Activated T-helper 1 cell treated with anti-CD3 and anti-CD28 coated beads, Interleukin-12 subunit alpha, Interleukin-12 subunit beta, Interleukin-2, Interleukin-4 antibody, amounts not matched to agents 30 ng/mL and 10 ng/mL and 1 ng/mL, durations not matched to agents 14 hours and 24 hours and 36 hours (primary cell): ENCODE results near the gene KIF20A. TPM values are rescaled to one million over a fixed set of nuclear protein-coding genes. Genes with fewer than 3 reads are reported as not detected.
"Not testable (repeated sequence)": the region's sequence is repeated elsewhere in the genome, so short reads cannot be mapped to it uniquely, and the experiment has no call there.

Source experiments
- DNase-seq: peaks from one replicate; pipeline ENCODE4 v3.0.0; 2021; ENCODE audit warnings: low spot score
- H3K27ac Mint-ChIP-seq: one replicate; pipeline ENCODE4 v1.8.0; 2021; ENCODE audit warnings: mild to moderate bottlenecking, mixed read lengths
- H3K27me3 Mint-ChIP-seq: one replicate; pipeline ENCODE4 v1.8.0; 2022; ENCODE audit warnings: mild to moderate bottlenecking, moderate library complexity, mixed read lengths; ENCODE audit not compliant: insufficient read depth
- H3K36me3 Mint-ChIP-seq: one replicate; pipeline ENCODE4 v1.8.0; 2021; ENCODE audit warnings: low read depth, mixed read lengths
- H3K4me1 Mint-ChIP-seq: one replicate; pipeline ENCODE4 v1.8.0; 2021; ENCODE audit warnings: low read depth, mixed read lengths
- H3K4me3 Mint-ChIP-seq: one replicate; pipeline ENCODE4 v1.8.0; 2021; ENCODE audit warnings: mild to moderate bottlenecking, moderate library complexity, mixed read lengths
- H3K9me3 Mint-ChIP-seq: one replicate; pipeline ENCODE4 v1.8.0; 2021; ENCODE audit warnings: mixed read lengths
- intact Hi-C: fragments of 100-400 bp; cut with micrococcal nuclease; formaldehyde crosslinking; loops from one replicate; pipeline ENCODE4 v1.15.1; 2024
- total RNA-seq: library from RNA; stranded (reverse); gene quantifications from 2 replicates; pipeline ENCODE4 v1.2.3, GENCODE V29; 2022

KIF20A gene
- total RNA-seq, 1 donor from 2014 or later: 17.4 TPM

DNA sequence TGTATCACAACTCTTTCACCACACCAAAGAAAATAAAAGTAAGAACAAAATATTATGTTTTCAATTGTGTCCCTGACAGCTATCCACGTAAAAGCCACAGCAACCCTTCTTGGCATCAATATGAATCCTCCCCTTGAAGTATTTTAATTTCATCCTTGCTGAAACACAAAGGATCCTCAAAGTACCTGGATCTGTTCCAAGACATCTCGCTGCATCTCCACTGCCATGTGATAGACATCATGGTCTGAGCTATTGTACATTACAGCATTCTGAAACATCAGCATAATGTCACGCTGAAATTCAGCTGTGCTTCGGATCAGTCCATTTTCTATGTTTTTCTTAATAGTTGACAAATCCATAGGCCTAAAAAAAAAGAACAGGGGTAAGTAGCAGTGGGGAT lies 18.2 kb upstream of the KIF20A start:
- H3K9me3 Mint-ChIP-seq: no peaks in the 10 kb centered on the region
- H3K27ac Mint-ChIP-seq: no peak overlapping the region
- H3K36me3 Mint-ChIP-seq: peaks cover 58% of the 10 kb centered on the region
- H3K27me3 Mint-ChIP-seq: no peaks in the 10 kb centered on the region
- intact Hi-C loops: no loop called here
- no peak for DNase-seq
- H3K4me1 Mint-ChIP-seq: no peaks in the 10 kb centered on the region
- H3K4me3 Mint-ChIP-seq: no peak overlapping the region

DNA sequence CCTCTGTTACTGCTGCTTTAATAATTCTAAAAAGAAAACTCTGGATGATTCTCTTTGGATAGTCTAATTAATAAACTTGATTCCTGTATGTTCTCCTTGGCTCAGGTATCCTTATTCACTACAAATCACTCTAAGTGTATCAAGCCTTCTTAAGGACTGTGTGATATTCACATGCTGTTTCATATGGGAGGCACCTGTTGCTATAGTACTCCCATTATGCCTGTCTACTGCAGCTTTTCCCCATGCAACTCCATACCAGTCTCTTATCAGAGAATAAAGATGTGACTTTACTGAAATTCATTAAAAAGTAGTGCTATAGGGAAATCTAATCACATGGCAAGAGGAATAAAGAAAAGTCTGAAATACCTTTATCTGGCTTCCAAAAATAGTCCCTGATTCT lies 15.2 kb upstream of the KIF20A start:
- Mint-ChIP-seq H3K27me3 (no peaks in the 10 kb centered on the region), H3K4me1 (no peaks in the 10 kb centered on the region), H3K36me3 (peaks cover 74% of the 10 kb centered on the region), H3K9me3 (no peaks in the 10 kb centered on the region), H3K4me3 (no peak overlapping the region), H3K27ac (no peak overlapping the region)
- no peak for DNase-seq
- intact Hi-C loops: no loop called here

DNA sequence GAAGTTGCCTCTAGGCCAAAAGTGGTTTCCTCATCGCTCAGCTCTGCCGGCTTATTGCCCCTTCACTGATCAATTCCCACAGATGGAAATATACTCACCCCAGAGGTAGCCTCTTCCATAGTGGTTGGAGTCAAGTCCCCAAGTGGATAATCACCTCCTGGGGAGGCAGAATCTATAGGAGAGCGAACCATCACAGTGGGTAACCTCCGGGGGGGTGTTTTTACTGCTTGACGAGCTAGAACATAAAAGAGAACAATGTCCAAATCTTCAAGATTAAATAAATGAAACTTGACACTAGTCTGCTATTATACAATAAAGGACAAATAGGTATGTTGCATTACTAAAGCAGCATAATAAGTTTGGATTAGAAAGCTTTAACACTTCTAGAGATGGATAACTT lies 9.8 kb upstream of the KIF20A start:
- Mint-ChIP-seq H3K4me1 (peaks cover 6% of the 10 kb centered on the region), H3K9me3 (no peaks in the 10 kb centered on the region), H3K36me3 (peaks cover 68% of the 10 kb centered on the region), H3K27ac (no peak overlapping the region), H3K27me3 (no peaks in the 10 kb centered on the region), H3K4me3 (no peak overlapping the region)
- intact Hi-C loops: no loop called here
- DNase-seq: no peak

DNA sequence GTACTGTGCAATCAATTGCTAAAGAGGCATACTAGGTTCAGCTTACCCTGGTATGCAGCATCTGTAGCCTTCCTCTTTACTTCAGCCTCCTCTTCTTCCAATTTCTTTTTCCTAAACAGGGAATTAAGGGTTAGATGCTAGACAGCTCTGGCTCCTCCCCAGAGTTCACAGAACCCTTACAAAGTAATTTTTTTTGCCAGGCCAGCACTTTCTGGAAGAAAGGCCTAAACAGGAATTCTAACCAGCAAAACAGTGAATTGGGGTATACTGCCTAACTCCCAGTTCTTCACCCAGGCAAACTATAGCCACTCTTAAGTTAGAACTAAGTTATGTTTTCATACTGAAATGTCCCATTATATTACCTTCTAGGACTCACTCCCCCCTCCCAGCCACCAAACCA lies 8.6 kb upstream of the KIF20A start:
- Mint-ChIP-seq H3K9me3 (no peaks in the 10 kb centered on the region), H3K27ac (no peak overlapping the region), H3K27me3 (no peaks in the 10 kb centered on the region), H3K4me1 (peaks cover 6% of the 10 kb centered on the region), H3K4me3 (no peak overlapping the region), H3K36me3 (peaks cover 63% of the 10 kb centered on the region)
- DNase-seq: no peak
- intact Hi-C loops: no loop called here

DNA sequence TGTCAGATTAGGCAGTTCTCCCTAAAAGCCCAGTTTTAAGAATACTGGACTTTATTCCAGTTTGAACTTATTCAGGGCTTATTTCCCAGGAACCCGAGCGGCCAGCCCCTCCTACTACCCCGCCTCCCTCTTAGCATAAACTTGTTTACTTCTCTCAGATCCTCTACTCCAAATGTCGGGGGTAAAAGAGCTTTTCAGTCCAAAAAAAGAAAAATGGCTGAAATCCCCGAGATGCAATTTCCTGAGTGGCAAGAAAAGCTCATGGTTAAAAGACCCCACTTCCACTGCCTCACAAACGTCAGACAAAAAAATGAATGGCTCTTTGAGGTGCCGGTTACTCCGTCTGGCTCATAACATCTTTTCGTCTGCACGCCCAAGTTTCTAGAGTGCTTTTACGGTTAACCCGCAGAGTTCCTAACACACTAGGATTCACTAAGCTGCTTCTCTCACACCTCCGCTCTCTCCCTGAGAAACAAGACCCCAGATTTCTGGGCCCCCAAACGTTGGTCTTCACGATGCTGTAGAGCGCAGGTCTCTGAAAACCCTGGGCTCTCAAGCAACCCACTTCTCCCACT lies 884 bp upstream of the KIF20A start:
- peak; percentile 22 for DNase-seq
- H3K27ac Mint-ChIP-seq: no peak overlapping the region
- H3K9me3 Mint-ChIP-seq: no peaks in the 10 kb centered on the region
- no peak overlapping the region for H3K4me3 Mint-ChIP-seq
- peaks cover 15% of the 10 kb centered on the region for H3K4me1 Mint-ChIP-seq
- H3K27me3 Mint-ChIP-seq: no peaks in the 10 kb centered on the region
- peaks cover 29% of the 10 kb centered on the region for H3K36me3 Mint-ChIP-seq
- intact Hi-C loops: loop anchor here (1.0 to 2.0 kb wide), 10 partner anchors 35 to 397 kb away; partner anchors contain the start of genes CDC23, CDC25C, ETF1 and HSPA9

DNA sequence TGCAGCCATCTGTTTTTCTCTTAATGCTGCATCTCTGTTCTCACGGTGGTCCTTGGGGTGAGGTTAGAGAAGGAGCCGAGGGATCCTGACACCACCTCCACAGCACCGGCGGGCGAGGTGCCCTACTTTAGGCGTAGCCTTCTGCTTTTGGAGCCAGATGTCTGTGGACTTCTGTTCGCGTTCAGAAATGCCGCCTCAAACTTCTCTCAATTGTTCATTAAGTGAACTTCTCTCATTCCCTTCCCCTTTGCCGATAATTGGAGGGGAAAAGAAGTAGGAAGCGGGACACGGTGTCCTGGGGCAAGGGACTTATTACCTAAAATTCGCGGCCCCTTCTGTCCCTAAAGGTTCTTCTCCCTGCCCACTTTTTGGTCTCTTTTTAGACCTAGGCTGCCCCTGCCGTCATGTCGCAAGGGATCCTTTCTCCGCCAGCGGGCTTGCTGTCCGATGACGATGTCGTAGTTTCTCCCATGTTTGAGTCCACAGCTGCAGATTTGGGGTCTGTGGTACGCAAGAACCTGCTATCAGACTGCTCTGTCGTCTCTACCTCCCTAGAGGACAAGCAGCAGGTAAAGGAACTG lies 455 bp downstream of the KIF20A start:
- Mint-ChIP-seq H3K9me3 (no peaks in the 10 kb centered on the region), H3K4me1 (peaks cover 8% of the 10 kb centered on the region), H3K4me3 (no peak overlapping the region), H3K36me3 (peaks cover 35% of the 10 kb centered on the region), H3K27ac (no peak overlapping the region), H3K27me3 (no peaks in the 10 kb centered on the region)
- intact Hi-C loops: loop anchor here (2.0 kb wide), 1 partner anchor 313 kb away; no protein-coding TSS in a partner anchor
- DNase-seq: no peak

DNA sequence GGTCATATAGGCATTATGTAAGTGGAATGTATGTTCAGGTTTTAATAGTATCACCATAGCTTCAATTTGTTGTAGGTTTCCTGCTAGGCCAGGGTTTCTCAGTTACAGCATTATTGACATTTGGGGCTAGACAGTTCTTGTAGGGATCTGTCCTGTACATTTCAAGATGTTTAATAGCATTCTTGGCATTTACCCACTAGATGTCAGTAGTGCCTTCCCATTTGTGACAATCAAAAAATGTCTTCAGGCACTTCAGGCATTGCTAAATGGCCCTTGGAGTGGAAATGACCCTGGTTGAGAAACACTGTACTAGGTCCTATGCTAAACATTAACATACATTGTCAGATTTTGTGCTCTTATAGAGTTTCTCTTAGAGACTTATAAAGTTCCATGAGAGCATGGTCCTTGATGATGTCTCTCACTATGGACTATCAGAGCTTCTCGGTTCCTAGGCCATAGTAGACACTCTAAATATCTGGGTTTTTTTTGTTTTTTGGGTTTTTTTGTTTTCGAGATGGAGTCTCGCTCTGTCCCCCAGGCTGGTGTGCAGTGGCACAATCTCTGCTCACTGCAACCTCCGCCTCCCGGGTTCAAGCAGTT lies 1.4 kb downstream of the KIF20A start:
- Mint-ChIP-seq H3K27ac (peak overlapping the region; percentile 59), H3K27me3 (no peaks in the 10 kb centered on the region), H3K4me1 (peaks cover 8% of the 10 kb centered on the region), H3K9me3 (no peaks in the 10 kb centered on the region), H3K4me3 (no peak overlapping the region), H3K36me3 (peaks cover 39% of the 10 kb centered on the region)
- DNase-seq: peak; percentile 16
- intact Hi-C loops: loop anchor here (1.0 to 2.0 kb wide), 5 partner anchors 103 to 369 kb away; partner anchors contain the start of gene KDM3B

DNA sequence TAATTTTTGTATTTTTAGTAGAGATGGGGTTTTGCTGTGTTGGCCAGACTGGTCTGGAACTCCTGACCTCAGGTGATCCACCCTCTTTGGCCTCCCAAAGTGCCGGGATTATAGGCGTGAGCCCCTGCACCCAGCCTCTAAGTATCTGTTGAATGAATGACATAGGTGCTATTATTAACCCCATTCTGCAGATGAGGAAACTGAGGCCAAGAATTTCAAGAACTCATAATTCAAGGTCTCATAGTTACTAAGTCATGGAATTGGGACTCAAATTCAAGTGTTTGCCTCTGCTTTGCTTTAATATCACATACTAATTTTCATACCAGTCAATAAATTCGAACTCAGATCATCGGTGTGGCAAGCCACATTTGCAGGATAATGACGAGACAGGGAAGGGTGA lies 1.9 kb downstream of the KIF20A start:
- intact Hi-C loops: loop anchor here (1.0 to 2.0 kb wide), 5 partner anchors 102 to 368 kb away; partner anchors contain the start of gene KDM3B
- no peaks in the 10 kb centered on the region for H3K9me3 Mint-ChIP-seq
- peaks cover 40% of the 10 kb centered on the region for H3K36me3 Mint-ChIP-seq

DNA sequence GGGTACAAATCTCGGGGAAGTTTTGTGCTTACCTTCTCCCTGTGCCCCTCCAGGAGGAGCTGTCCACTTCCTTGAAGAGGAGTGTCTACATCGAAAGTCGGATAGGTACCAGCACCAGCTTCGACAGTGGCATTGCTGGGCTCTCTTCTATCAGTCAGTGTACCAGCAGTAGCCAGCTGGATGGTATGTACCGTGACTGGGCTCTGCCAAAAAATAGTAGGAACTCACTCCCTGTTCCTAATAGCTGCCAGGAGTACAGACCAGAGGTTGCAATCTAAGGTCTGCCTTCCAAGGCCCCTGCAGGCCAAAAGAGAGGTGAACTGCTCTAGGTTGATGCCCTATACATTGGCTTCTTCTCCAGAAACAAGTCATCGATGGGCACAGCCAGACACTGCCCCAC lies 3.9 kb downstream of the KIF20A start:
- Mint-ChIP-seq H3K27ac (no peak overlapping the region), H3K4me1 (peaks cover 8% of the 10 kb centered on the region), H3K9me3 (no peaks in the 10 kb centered on the region), H3K36me3 (peaks cover 52% of the 10 kb centered on the region), H3K4me3 (no peak overlapping the region), H3K27me3 (no peaks in the 10 kb centered on the region)
- no peak for DNase-seq
- intact Hi-C loops: no loop called here

More for the DNA sequence above, 1.9 kb downstream of the KIF20A start:
- H3K4me1 Mint-ChIP-seq: peaks cover 8% of the 10 kb centered on the region
- no peak overlapping the region for H3K27ac Mint-ChIP-seq
- H3K27me3 Mint-ChIP-seq: no peaks in the 10 kb centered on the region
- no peak for DNase-seq
- H3K4me3 Mint-ChIP-seq: no peak overlapping the region

DNA sequence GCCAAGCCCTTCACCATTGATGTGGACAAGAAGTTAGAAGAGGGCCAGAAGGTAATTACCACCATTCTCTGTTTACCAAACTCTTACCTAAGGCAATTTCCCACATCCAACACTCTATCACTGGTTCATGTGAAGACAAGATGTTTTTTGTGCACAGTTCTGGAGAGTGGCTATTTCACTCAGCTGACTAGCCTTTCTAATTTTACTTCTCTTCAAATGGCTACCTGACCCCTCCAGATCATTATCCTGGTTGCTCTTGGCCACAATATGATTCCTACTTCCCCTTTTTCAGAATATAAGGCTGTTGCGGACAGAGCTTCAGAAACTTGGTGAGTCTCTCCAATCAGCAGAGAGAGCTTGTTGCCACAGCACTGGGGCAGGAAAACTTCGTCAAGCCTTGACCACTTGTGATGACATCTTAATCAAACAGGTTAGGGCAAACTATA lies 7.1 kb downstream of the KIF20A start:
- Mint-ChIP-seq H3K27me3 (no peaks in the 10 kb centered on the region), H3K27ac (no peak overlapping the region), H3K9me3 (no peaks in the 10 kb centered on the region), H3K4me3 (no peak overlapping the region), H3K4me1 (peaks cover 5% of the 10 kb centered on the region), H3K36me3 (peaks cover 66% of the 10 kb centered on the region)
- intact Hi-C loops: no loop called here
- DNase-seq: no peak

DNA sequence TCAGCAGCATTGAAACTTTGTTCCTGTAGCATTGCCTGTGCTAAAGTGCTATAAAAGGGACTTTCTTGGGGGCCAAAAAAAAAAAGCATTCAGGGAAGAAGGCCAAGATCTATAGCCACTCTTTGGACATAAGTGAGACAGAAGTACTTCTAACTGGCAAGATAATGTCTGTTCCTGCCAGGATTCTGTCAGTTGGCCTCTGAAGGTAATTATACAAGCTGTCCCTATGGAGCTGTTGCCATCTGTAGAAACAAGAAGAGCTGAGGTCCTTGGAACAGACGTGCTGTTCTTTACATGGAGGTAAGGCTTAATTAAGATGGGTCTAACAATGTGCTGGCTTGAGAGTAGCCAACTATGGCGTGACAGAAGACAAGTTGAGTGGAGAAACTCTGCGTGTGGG lies 9.7 kb downstream of the KIF20A start:
- no peaks in the 10 kb centered on the region for H3K27me3 Mint-ChIP-seq
- H3K27ac Mint-ChIP-seq: no peak overlapping the region
- intact Hi-C loops: no loop called here

DNA sequence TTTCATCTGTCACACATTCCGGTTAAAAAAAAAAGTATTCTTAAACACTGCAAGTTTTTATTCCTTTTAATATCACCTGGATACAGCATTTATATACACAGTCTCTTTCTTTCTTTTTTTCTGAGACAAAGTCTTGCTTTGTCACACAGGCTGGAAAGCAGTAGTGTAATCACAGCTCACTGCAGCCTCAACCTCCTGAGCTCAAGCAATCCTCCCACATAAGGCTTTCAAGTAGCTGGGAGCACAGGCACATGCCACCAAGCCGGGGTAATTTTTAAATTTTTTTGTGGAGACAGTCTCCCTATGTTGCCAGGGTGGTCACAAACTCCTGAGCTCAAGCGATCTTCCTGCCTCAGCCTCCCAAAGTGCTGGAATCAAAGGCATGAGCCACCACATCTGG lies 13.9 kb downstream of the KIF20A start:
- no peak for DNase-seq
- Mint-ChIP-seq H3K27ac (no peak overlapping the region), H3K4me1 (no peaks in the 10 kb centered on the region), H3K27me3 (no peaks in the 10 kb centered on the region), H3K9me3 (no peaks in the 10 kb centered on the region), H3K4me3 (no peak overlapping the region), H3K36me3 (peaks cover 33% of the 10 kb centered on the region)
- intact Hi-C loops: no loop called here

More for the DNA sequence above, 9.7 kb downstream of the KIF20A start:
- Mint-ChIP-seq H3K4me1 (no peaks in the 10 kb centered on the region), H3K36me3 (peaks cover 53% of the 10 kb centered on the region), H3K4me3 (no peak overlapping the region), H3K9me3 (no peaks in the 10 kb centered on the region)
- no peak for DNase-seq

DNA sequence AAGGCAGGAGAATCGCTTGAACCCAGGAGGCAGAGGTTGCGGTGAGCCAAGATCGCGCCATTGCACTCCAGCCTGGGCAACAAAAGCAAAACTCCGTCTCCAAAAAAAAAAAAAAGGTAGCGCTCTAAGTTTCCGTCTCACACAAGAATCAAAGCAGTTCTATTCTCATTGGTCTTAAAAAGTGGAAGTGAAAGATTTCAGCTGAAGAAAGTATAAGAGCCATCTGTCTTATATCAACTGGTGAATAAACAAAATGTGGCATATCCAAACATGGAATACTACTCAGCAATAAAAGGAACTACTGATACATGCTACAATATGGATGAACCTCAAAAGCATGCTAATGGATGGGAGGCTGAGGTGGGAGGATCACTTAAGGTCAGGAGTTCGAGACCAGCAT lies 14.9 kb downstream of the KIF20A start:
- H3K27me3 Mint-ChIP-seq, intact Hi-C loops, H3K4me1 Mint-ChIP-seq, H3K27ac Mint-ChIP-seq, H3K9me3 Mint-ChIP-seq, DNase-seq, H3K4me3 Mint-ChIP-seq: not testable (repeated sequence)
- H3K36me3 Mint-ChIP-seq: peaks cover 28% of the 10 kb centered on the region
